ENCODE results near the gene SH3RF3.

DNA sequence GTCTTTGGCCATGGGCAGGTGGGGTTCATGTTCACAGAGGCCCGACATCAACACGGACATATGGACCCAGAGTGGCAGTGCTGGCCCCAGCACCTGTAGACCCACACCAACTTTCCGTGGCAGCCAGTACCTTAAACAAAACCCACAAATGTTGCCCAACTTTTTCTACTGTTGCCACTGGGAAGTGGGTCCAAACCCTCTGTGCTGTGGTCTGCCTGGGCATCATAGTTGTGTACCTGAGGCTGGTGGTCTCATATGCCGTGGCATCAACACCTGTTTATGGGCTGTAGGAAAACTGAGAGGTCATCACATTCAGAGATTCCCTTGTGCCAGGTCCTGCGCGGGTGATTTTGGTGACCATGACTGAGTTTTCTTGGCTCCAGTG is 79.9 kb downstream of the SH3RF3 start:
- TF ChIP-seq POLR2A (IDR thresholded peaks at IDR 0.05): no peak
- TF ChIP-seq, protein P1, sequence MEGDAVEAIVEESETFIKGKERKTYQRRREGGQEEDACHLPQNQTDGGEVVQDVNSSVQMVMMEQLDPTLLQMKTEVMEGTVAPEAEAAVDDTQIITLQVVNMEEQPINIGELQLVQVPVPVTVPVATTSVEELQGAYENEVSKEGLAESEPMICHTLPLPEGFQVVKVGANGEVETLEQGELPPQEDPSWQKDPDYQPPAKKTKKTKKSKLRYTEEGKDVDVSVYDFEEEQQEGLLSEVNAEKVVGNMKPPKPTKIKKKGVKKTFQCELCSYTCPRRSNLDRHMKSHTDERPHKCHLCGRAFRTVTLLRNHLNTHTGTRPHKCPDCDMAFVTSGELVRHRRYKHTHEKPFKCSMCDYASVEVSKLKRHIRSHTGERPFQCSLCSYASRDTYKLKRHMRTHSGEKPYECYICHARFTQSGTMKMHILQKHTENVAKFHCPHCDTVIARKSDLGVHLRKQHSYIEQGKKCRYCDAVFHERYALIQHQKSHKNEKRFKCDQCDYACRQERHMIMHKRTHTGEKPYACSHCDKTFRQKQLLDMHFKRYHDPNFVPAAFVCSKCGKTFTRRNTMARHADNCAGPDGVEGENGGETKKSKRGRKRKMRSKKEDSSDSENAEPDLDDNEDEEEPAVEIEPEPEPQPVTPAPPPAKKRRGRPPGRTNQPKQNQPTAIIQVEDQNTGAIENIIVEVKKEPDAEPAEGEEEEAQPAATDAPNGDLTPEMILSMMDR (IDR thresholded peaks at IDR 0.05): no peak
